M059J (cell line): ENCODE measurements around the gene TMTC2. TPM values are rescaled to one million over a fixed set of nuclear protein-coding genes. Genes with fewer than 3 reads are reported as not detected.
"Not testable (repeated sequence)": the region's sequence is repeated elsewhere in the genome, so short reads cannot be mapped to it uniquely, and the experiment has no call there.

Experiments
- DNase-seq: peaks from one replicate; pipeline ENCODE4 v3.0.0-alpha.2; 2012; ENCODE audit warnings: low read depth
- total RNA-seq: library from RNA; depleted of rRNA; stranded (reverse); fragments of >200 nt; shearing (Covaris generic); gene quantifications from 2 replicates; pipeline ENCODE4 v1.2.3, GENCODE V29; 2014

The TMTC2 gene
- total RNA-seq, 1 experiment from 2014 or later = 0.57 TPM

GRCh38 chr12:83075471-83075870, 388.8 kb downstream of the TMTC2 start:
- no peak for DNase-seq

- no peak for DNase-seq
Measured at GRCh38 chr12:83077041-83077440, 390.3 kb downstream of the TMTC2 start.

- no peak for DNase-seq
Measured at GRCh38 chr12:83082690-83083276, 396.1 kb downstream of the TMTC2 start.

GRCh38 chr12:83083616-83084015, 396.9 kb downstream of the TMTC2 start:
- DNase-seq = no peak

DNA sequence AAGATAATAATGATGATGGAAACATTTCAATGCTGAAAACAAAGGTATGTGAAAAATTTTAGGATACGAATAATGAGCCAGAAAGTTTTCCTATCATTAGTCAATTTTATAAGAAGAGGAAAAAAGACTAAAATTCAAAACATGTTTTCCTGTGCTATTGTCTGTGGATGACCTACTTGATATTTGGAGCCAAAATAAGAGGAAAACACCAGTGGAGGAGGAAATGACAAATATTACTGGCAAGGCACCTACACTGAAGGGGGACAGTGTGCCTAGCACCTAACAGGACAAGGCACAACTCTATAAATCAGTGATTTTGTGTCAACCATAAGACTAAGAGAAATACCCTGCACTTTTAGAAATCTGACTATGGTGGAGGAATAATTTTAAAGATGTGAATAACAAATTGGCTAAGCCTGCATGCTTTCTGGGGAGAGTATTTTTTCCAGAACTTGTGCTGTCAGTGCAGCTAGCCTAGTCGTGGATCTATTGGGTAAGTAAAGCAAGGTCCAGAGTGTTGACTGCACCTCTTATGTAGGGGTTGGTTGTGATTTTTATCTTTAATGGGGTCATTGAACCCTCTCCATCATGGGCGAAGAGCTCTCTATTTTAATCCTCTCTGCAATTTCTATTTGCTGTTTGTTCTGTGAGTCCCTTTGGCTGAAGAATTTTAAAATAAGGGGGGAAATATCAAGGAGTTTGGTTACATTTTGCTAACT, 398.0 kb downstream of the TMTC2 start:
- no peak for DNase-seq

DNA sequence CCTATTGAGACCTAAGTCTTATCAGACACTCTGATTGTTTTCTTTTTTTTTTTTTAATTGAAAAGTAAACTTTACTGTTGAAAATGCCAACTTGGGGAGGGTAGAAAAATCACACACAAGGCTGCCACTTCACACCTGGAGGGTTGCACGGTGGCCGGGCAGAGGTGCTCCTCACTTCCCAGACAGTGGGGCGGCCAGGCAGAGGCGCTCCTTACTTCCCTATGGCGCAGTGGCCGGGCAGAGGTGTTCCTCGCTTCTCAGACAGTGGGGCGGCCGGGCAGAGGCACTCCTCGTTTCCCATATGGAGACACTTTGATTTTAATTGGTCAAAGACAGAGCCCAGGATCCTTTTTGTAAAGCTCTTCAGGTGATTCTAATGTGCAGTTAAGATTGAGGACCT, 399.3 kb downstream of the TMTC2 start:
- no peak for DNase-seq

GRCh38 chr12:83089575-83089974, 402.9 kb downstream of the TMTC2 start:
- no peak for DNase-seq

DNA sequence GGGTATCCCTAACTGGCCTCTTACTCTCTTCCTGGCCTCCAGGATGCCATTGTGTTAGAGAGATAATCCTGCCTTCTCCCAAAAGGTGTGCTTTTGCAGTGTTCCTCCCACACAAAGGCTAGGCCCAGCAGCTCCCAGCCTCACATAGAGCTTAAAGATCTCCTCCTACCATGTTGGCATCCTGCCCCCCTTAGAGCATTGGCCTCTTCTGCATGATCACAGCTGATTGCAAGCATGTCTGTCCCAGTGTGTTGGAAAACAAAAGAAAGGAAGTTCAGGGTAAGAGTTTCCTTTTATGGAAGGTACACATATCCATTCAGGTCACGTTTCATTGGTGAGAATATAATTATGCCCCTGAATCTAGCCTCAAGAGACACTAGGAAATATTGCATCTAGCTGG, 405.4 kb downstream of the TMTC2 start:
- no peak for DNase-seq

- DNase-seq = no peak
Measured at GRCh38 chr12:83092606-83093005, 405.9 kb downstream of the TMTC2 start.

DNA sequence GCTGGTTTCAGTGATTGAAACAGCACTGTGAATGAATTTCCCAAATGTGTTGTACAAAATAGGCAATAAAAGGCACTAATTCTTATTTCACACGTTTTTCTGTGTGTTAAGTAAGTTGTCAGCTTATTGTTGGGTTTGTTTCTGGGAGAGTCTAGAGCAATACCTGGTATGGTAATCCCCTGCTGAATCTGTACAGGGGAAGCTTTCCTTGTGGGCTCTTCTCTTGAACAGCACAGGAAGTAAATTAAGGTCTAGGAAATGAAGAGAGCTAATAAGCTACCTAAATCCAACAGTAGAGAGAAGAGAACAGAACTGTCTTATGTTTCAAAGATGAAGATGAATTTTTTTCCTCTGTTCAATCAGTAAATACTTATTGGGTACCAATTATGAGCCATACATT, 406.7 kb downstream of the TMTC2 start:
- no peak for DNase-seq

GRCh38 chr12:83097643-83098342, 411.1 kb downstream of the TMTC2 start:
- no peak for DNase-seq

GRCh38 chr12:83099436-83099835, 412.7 kb downstream of the TMTC2 start:
- no peak for DNase-seq

GRCh38 chr12:83102499-83102898, 415.8 kb downstream of the TMTC2 start:
- DNase-seq = no peak

GRCh38 chr12:83106873-83107272, 420.2 kb downstream of the TMTC2 start:
- no peak for DNase-seq

GRCh38 chr12:83110424-83110823, 423.7 kb downstream of the TMTC2 start:
- DNase-seq = no peak

- DNase-seq = no peak
Measured at GRCh38 chr12:83113945-83114344, 427.2 kb downstream of the TMTC2 start.

- DNase-seq = no peak
Measured at GRCh38 chr12:83114966-83115365, 428.3 kb downstream of the TMTC2 start.

- DNase-seq = not testable (repeated sequence)
Measured at GRCh38 chr12:83117926-83118325, 431.2 kb downstream of the TMTC2 start.

- no peak for DNase-seq
Measured at GRCh38 chr12:83121897-83122622, 435.4 kb downstream of the TMTC2 start.

- DNase-seq = no peak
Measured at GRCh38 chr12:83122623-83122934, 435.9 kb downstream of the TMTC2 start.

DNA sequence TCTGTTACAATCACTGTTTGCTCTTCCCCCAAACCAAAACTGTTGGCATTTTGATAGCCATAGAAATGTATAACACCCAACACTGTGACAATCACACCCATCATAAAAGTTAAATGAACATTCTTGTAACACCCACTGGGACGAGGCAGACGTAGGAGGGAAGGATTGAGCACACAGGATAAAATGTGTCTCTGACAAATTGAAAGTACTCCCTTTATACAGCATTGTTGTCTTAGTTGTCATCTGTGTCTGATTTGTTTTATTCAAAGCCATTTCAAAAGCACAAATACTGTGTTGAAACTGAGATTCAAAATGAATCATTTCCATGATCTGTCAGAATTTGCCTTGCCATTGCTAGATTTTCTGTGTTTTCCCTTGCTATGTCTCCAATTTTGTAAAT, 436.3 kb downstream of the TMTC2 start:
- DNase-seq = no peak

GRCh38 chr12:83128540-83128939, 441.8 kb downstream of the TMTC2 start:
- no peak for DNase-seq

- DNase-seq = no peak
Measured at GRCh38 chr12:83130178-83130577, 443.5 kb downstream of the TMTC2 start.
